HK-2 (cell line): ENCODE results near the gene GP1BB.

Experiments
- DNase-seq: peaks from one replicate; pipeline ENCODE4 v3.0.0-alpha.2; 2018; ENCODE audit not compliant: unreplicated experiment

GP1BB gene

DNA sequence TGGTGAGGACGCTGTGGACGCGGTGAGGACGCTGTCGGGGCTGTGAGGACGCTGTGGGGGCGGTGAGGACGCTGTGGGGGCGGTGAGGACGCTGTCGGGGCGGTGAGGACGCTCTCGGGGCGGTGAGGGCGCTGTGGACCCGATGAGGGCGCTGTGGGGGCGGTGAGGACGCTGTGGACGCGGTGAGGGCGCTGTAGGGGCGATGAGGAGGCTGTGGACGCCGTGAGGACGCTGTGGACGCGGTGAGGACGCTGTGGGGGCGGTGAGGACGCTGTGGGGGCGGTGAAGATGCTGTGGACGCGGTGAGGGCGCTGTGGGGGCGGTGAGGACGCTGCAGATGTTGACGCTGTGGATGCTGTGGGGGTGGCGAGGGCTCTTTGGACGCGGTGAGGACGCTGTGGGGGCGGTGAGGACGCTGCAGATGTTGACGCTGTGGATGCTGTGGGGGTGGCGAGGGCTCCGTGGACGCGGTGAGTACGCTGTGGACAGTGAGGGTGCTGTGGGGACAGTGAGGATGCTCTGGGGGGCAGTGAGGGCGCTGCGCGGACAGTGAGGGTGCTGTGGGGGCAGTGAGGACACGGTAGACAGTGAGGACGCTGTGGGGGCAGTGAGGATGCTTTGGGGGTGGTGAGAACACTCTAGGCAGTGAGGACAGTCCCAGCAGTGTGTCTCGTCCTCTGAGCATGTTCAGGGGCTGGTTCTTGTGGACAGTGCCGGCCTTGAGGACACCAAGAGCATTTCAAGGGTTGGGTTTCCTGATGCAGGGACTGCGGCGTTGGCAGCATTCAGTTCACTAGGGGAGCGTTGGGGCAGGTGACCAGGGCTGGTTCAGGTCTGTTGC is 4.2 kb downstream of the GP1BB start:
- DNase-seq, result no peak

DNA sequence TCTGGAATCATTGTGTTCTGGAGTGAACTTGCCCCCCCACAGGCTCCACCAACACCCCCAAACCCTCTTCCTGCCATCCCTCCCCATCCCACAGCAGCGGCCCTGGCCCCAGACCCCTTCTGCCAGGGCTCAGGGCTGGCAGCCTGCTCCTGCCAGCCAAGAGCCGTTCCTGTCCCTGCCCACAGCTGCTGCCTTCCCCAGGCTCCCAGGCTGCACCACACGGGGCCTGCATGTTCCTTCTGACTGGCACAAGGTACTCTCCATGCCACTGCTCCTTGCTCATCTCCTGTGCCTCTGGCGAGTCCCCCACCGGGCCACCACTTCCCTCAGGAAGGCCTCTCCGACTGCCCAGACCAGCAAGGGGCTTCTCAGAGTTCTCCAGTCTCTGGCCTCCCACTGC is 4.9 kb downstream of the GP1BB start:
- DNase-seq, result no peak

DNA sequence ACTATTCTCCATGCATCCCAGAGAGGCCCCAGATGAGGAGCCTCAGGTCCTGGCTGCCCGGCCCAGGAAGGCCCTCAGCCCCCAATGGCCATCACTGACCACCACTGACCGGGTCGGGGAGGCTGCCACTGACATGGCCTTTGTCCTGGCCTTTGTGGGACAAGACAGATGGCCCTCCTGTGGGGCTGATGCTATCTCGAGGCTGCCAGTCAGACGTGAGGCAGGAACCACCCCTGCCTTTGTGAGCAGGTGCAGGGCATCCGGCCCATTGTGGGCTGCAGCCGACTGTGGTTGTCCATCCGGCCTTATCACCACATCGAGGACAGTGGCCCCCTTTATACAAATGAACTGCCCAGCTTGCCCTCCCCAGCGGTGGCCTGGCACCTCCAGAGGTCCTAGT is 5.5 kb downstream of the GP1BB start:
- DNase-seq, result no peak

DNA sequence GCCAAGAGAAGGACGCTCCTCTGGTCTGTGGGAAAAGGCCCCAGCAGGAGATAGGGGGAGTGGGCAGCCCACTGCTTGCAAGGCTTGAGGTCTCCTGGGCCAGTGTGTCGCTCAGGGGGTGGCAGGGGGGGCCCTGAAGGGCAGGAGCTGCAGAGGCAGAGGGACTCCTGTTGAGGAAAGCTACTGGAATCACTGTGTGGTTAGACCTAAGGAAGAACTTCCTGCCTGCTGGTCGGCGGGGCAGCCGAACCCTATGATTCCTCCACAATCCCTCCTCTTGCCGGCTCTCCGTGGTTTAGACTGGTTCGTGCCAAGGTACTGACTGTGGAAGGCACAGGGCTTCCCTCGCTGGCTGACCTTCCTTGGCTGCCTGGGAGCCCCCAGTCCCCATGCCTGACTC is 6.2 kb downstream of the GP1BB start:
- DNase-seq, result no peak

DNA sequence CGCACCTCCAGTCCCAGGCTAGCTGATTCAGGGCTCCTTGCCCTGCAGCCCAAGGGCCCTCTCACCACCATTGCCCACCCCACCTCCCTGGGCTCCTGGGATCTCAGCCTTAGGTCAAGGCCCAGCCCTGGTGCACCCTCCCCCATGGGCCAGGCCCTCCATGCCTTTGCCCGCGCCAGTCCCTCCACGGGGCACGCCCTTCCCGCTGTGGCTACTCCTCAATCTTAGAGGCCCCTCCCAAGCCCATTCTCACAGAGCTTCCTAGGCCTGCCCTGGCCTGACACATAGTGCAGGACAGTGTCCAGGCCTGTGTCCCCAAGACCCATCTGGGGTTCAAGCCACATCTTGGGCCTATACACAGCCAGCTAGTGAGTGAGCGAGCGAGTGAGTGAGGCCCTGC is 6.9 kb downstream of the GP1BB start:
- DNase-seq, result no peak

DNA sequence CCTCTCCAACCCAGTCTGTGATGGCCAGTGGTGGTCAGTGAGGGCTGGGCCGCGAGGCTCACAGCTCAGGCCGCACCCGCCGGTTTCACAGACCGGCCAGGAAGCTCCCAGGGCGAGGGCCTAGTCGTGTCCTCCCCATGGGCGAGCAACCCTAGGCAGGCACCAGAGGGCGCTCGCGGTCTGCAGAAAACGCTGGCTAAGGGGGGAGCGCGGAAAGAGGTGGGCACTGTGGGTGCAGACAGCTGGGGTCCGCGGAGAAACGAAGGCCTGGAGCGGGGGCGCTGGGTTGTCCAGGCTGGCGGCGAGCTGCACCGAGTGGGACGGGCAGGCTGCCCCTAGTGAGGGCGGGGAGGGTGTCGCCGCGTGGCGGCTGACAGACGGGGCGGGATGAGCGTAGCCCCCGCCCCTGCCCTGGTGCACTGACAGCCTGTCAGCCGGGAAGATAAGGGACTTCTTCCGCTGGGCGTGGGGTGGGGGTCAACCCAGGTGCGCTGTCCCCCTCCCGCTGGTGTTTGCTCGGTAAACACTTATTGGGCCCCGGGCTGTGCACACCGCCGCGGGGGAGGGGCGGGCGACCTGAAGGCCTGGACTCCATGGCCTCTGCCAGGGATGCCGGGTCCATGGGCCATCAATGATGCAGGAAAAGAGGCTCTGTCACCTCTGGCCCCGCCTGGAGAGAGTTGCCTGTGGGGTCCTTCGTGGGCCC is 7.5 kb downstream of the GP1BB start:
- peak; percentile 81 for DNase-seq

DNA sequence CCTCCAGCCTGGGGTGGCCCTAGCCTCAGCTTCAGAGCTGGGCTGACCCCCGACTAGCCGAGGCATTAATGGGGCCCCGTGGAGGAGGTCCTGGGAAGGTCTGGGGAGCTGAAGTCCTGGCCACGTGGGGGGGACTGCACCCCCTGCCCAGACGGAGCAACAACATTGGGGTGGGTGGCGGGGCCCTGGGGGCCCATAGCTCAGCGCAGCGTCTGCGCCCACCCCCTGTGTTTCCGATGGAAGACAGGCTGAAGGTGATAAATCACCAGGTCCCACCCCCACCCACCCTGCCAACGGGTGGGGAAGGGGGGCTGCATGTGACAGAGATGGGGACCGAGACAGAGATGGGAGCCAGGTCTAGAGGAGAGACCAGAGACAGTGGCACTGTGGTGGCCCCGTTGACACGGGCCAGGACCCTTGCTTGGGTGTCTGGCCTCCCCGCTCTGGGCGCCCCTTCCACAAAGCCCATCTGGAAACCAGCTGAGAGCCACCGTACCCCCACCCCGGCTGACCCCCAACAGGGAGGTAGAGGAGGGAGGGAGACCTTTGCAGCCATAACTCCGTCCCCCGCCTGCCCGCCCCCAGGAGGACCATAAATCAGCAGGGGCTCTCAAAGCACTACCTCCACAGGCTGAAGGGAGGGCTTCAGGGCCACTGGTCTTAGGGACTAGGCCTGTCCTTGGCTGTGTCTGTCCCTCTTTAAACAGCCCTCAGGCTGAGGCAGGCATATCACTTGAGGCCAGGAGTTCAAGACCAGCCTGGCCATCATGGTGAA is 8.2 kb downstream of the GP1BB start:
- no peak for DNase-seq

DNA sequence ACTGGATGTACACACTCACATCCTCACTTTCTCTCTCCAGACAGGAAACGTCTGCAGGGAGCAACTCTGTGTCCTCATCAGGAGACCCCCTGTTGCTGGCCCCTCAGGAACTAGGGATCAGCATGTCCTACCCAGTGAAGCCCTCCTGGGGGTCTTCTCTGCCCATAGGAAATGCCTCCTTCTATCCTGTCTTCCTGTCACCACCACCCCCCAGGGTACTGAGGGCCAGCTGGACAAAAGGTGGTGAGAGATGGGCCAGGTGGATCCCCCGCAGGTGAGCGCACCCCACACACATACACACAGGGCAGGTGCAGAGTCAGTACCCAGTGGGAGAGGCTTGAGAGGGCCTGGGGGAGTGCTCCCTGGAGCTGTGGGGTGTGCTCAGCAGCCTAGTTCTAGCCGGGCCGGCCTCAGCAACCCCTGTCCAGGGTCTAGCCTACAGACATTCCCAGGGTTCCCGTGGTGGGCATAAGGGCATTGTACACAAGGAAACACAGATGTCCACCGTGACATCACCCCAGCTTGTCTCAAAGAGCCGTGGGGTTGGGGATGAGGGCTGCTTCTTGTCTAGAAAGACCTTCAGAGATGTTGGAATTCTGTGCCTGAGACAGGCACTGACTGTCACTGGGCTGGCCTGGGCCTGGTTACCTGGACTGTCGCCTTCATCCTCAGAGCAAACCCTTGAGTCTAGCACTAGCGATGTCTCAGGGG is 9.2 kb downstream of the GP1BB start:
- no peak for DNase-seq

DNA sequence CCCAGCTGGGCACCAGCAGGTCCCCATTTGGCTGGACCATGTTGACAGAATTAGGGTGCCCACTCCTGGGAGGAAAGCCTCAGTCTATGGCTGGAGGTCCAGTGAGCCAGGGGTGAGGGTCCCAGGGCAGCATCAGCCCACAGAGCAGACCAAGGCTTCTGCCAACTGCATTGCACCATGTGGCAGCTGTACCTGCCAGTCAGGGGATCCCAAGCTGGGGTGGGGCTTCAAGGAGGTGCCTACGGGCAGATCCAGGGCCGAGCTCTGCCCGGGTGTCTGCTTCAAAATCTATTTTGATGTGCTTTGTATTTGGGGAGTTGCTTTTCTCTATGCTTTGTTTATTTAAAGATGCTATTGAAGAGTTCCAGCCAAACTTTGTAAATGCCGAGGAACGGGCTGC is 10.4 kb downstream of the GP1BB start:
- DNase-seq, result no peak

DNA sequence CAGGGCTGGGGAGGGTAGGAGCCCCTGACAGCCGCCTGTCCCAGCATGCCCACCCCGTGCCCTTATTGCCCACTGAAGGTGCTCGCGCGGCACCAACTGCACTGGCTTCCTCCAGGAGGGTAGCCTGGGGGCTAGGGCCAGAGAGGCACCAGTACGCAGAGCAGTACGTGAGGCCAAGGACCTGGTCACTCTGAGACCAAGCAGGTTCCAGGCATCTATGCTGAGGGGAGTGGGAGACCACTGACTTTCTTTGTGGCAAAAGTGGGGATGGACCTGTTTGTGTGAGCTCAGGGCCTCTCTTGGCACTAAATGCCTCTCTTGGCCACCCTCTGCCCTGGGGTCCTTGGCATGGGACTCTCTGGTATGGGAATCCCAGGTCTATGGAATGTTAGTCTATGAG is 10.8 kb downstream of the GP1BB start:
- DNase-seq, result no peak

DNA sequence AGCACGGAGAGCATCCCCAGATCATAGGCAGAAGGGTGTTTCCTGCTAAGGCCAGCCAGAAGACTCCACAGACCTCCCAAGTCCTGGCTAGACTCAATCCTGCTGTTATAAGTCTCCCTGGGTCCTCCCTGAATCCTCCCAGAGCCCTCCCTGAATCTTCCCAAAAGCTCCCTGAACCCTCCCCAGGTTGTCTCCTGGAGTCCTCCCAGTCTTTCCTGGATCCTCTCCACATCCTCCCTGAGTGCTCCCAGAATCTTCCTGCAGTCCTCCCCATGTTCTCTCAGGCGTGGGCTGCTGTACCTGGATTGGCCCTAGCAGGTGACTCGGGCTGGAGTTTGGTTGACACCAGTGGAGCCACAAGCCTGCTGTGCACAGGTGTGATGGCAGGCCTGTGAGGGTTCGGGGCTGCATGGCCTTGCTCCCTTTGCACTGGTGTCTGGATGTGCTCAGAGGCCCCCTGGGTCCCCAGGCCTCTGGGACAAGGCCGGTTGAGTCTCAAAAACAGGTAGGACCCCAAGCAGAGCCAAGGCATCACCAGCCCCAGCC is 11.6 kb downstream of the GP1BB start:
- no peak for DNase-seq

DNA sequence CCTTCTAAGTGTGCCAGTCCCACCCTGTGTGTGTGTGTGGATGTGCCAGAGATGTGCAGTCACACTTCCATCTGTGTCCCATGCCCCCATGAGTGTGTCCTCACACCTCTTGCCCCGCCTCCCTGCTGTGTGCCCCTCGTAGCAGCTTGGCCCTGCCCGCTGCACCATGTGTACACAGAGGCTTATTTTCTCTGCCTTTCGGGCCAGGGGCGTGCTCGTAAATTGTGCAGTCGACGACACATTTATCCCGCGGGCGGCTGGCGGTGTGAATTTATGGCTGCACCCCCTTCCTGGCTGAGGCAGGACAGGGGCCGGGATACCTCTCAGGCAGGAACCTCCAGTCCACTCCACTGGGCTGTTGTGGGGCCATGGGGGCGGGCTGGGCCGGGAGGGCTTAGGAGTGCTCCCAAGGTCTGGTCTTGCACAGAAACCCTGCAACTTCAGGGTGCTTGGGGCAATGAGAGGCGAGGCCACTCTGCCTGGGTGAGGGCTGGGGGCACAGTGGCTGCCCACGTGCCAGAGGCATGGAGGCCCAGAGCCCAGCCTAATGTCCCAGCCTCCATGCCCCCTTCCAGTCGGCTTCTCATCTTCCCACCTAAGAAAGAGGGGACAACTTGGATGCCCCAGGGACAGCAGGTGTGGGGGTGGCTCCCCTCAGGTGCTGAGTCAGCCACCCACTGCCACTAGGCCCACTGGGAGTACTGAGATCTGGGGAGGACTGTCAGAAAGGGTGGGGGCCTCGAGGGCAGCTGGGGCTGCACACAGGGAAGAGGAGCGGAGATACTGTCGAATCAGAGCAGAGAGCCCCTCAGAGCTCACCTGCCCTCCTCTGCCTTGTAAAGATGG is 12.5 kb downstream of the GP1BB start:
- no peak for DNase-seq

DNA sequence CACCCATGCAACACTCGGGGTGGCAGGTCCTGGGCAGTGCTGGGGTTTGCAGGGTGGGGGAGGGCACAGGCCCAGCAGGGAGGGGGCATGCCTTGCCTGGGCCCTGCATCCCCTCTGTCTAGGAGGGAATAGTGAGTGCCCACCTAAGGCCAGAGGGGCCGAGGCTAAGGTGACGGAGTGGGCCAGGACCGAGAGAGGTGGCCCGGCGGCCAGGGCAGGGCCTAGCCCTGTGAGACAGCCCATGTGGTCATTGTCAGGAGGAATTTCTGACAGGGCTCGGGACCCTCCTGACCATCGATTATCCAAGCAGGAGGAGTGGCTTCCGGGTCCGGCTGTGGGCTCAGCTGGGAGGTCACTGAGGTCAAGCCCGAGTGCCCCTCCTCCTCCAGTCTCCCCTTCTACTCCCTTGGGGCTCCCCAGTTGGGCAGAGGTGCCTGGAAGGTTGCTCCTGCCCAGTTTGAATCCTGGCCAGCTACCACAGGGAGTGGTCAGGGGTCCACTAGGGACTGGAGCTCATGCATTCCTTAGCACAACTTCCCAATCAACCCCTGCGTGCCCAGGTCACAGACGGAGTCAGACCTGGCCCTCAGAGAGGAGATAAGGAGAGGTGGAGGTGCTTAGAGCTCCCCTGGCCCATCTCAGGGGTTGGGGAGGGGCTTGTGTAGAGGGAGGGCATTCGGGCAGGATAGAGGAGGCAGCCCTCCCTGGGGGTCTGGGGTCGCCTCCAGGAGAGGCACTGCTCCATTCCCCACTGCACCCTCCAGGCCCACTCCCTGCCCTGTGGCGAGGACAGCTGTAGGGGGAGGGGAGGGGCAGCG is 14.7 kb downstream of the GP1BB start:
- DNase-seq, result no peak

DNA sequence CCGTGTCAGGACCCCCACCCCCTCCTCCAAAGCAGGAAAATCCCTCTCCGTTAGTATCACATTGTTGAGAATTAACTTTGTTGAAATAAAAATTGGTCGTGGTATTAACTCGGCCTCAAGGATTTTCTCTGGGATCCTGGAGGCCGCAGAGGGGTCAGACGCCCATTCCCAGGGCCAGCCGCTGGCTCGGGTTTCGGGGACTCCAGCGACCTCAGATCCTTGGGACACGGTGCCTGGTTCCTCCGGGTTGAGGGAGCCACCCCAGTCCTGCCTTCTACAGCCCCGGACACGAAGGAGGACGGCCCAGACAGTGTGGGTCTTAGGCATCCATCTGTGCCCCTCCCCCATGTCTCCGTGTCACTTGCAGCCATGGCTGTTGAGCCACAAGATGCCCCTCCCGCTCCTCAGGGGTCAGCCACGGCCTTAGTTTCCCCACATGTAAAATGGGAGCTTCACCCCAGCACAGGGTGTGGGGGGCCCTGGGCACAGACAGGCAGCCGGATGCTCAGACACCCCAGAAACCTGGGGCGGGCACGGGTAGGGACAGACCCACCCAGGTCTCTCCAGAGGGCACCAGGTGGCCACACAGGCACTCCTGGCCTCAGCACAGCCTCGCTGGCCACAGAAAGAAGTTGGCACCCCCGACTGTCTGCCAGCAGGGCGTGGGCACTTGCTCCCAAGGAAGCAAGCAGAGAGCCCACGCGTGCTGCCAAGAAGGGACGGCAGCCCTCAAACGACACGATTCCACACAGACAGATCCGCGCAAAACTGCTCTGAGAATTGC is 15.5 kb downstream of the GP1BB start:
- no peak for DNase-seq

DNA sequence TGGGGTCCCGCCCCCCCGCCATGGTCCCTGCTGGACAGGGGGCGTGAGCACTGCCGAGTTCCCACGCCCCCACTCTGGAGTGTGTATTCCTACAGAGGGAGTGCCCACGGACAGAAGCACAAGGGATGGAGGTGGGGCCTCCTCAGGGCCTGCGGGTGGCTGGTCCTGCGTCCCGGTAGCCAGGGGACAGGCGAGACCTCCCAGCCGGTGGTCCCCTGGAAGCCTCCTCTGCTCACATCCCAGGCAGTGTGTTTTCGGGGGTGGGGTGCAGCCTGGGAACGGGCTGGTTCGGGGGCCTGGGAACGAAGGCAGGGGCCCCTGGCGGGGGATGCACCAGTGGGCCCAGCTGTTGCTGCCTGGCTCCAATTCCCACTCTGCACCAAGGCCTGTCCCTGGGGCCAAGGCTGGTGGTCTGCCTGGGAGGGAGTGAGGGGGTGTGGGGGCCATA is 16.1 kb downstream of the GP1BB start:
- DNase-seq, result no peak

DNA sequence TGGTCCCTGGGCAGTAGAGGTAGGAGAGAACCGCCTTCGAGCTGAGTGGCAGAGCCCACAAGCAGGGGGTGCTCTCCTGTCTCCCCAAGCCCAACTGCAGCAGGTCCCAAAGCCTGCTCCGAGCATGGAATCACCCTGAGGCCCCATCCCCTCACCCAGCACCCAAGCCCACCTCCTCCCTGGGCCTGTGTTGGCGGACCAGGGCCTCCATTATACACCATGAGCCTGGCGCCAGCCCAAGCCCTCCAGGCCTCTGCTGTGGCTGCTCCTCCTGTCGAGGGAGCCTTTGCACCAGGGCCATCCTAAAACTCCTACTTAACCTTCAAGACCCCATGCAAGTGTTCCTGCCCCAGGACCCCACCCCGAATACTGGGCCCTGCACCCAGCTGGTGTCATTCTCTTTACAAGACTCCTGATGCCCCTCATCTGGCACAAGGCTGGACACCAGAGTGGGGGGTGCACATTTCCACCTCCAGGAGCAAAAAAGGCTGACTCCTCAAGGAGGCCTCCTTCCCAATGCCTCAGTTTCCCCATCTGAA is 16.6 kb downstream of the GP1BB start:
- DNase-seq, result no peak

DNA sequence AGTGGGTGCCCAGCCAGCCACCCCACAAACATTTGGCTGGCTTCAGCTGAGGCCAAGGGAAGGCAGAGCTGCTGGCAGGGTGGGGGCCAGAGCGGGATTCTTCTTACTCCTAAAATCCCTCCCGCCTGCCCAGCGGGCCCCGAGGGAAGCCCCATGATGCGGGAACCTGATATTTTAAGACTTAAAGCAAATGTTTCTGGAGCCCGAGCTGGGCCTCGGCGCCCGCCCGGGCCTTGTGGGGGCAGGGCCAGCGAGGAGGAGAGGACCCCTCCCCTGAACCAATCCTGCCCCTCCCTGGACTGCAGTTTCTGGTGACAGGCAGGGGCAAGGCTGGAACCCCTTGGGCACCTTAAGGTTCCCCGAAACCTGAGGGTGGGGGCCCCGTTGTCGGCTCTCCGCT is 17.2 kb downstream of the GP1BB start:
- no peak for DNase-seq

DNA sequence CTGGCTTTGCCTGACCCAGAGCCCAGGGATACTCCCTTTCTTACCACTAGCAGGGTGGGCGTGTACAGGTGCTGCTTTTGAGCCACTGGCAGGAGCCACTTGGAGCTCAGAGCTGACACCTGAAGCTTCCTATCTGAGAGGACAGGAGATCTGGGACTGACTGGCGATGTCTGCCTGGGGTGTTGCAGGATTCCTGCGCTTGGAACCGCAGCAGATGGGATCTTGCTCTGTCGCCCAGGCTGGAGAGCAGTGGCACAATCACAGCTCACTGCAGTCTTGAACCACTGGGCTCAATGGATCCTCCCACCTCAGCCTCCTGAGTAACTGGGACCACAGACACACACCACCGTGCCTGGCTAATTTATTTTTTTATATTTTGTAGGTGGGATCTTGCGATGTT is 17.7 kb downstream of the GP1BB start:
- no peak for DNase-seq
